Neural crest cell (in vitro differentiated cells): ENCODE results near the gene SEC63. TPM values are rescaled to one million over a fixed set of nuclear protein-coding genes. Genes with fewer than 3 reads are reported as not detected.
"Not testable (repeated sequence)": the region's sequence is repeated elsewhere in the genome, so short reads cannot be mapped to it uniquely, and the experiment has no call there.

Experiments used
- DNase-seq: peaks from one replicate; pipeline ENCODE4 v3.0.0; 2021; ENCODE audit warnings: low read depth, mixed read lengths, low spot score
- H3K27ac Mint-ChIP-seq: one replicate; pipeline ENCODE4 v1.8.0; 2021; ENCODE audit warnings: mild to moderate bottlenecking, mixed read lengths; ENCODE audit not compliant: unreplicated experiment
- H3K27me3 Mint-ChIP-seq: 2 replicates; pipeline ENCODE4 v1.8.0; 2021; ENCODE audit warnings: low read depth, mild to moderate bottlenecking, mixed read lengths
- H3K36me3 Mint-ChIP-seq: 2 replicates; pipeline ENCODE4 v1.8.0; 2021; ENCODE audit warnings: low read depth, mild to moderate bottlenecking, mixed read lengths
- H3K4me1 Mint-ChIP-seq: 2 replicates; pipeline ENCODE4 v1.8.0; 2021; ENCODE audit warnings: mixed read lengths
- H3K4me3 Mint-ChIP-seq: one replicate; pipeline ENCODE4 v1.8.0; 2021; ENCODE audit warnings: mild to moderate bottlenecking, mixed read lengths
- H3K9me3 Mint-ChIP-seq: 2 replicates; pipeline ENCODE4 v1.8.0; 2021; ENCODE audit warnings: mixed read lengths
- CTCF ChIP-seq: fragments of 200-600 bp; sonication (generic); conservative IDR thresholded peaks from 2 replicates; pipeline ENCODE4 v1.5.0; 2021; ENCODE audit warnings: antibody characterized with exemption, mild to moderate bottlenecking
- total RNA-seq: library from RNA; stranded (reverse); gene quantifications from 2 replicates; pipeline ENCODE4 v1.2.1, GENCODE V29; 2021

The SEC63 gene
- total RNA-seq, 1 donor from 2014 or later, result 109 TPM

GRCh38 chr6:107942142-107942541 lies 15.9 kb downstream of the SEC63 start:
- no peak for DNase-seq
- no peak overlapping the region for H3K4me3 Mint-ChIP-seq
- peaks cover 18% of the 10 kb centered on the region for H3K4me1 Mint-ChIP-seq
- no peaks in the 10 kb centered on the region for H3K27me3 Mint-ChIP-seq
- peaks cover 16% of the 10 kb centered on the region for H3K36me3 Mint-ChIP-seq
- H3K9me3 Mint-ChIP-seq, result no peaks in the 10 kb centered on the region
- H3K27ac Mint-ChIP-seq, result no peak overlapping the region
- no peak for TF ChIP-seq CTCF

GRCh38 chr6:107941627-107942026 lies 16.4 kb downstream of the SEC63 start:
- TF ChIP-seq CTCF, result no peak
- Mint-ChIP-seq H3K36me3 (peaks cover 18% of the 10 kb centered on the region), H3K4me3 (no peak overlapping the region), H3K9me3 (peaks cover 2% of the 10 kb centered on the region), H3K27me3 (no peaks in the 10 kb centered on the region), H3K4me1 (peaks cover 18% of the 10 kb centered on the region), H3K27ac (no peak overlapping the region)
- no peak for DNase-seq

DNA sequence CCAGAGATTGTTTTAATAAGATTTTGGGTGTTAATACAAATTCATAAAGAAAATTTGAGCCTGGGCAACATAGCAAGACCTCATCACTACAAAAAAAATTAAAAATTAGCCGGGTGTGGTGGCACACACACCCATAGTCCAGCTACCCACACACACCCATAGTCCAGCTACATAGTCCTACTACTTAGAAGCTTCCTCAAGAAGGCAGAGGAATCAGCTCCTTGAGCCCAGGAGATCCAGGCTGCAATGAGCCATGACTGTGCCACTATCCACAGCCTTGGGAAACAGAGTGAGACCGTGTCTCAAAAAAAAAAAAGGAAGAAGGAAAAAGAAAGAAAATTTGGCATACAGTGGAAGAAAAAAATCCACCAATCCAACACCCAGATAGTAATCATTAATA lies 16.8 kb downstream of the SEC63 start:
- Mint-ChIP-seq H3K27me3 (no peaks in the 10 kb centered on the region), H3K27ac (no peak overlapping the region), H3K9me3 (peaks cover 3% of the 10 kb centered on the region), H3K36me3 (peaks cover 21% of the 10 kb centered on the region), H3K4me1 (peaks cover 18% of the 10 kb centered on the region), H3K4me3 (no peak overlapping the region)
- TF ChIP-seq CTCF, result no peak
- DNase-seq, result no peak

GRCh38 chr6:107936910-107937292 lies 21.1 kb downstream of the SEC63 start:
- H3K27me3 Mint-ChIP-seq, result not testable (repeated sequence)

GRCh38 chr6:107936162-107936909 lies 21.7 kb downstream of the SEC63 start:
- Mint-ChIP-seq H3K4me3 (no peak overlapping the region), H3K27me3 (no peaks in the 10 kb centered on the region), H3K27ac (no peak overlapping the region), H3K9me3 (peaks cover 17% of the 10 kb centered on the region), H3K36me3 (peaks cover 43% of the 10 kb centered on the region), H3K4me1 (peaks cover 9% of the 10 kb centered on the region)
- TF ChIP-seq CTCF, result no peak
- DNase-seq, result no peak

More at GRCh38 chr6:107936910-107937292, 21.1 kb downstream of the SEC63 start:
- H3K36me3 Mint-ChIP-seq, result peaks cover 40% of the 10 kb centered on the region
- DNase-seq, H3K27ac Mint-ChIP-seq, H3K4me3 Mint-ChIP-seq, H3K4me1 Mint-ChIP-seq: not testable (repeated sequence)
- H3K9me3 Mint-ChIP-seq, result peaks cover 15% of the 10 kb centered on the region

DNA sequence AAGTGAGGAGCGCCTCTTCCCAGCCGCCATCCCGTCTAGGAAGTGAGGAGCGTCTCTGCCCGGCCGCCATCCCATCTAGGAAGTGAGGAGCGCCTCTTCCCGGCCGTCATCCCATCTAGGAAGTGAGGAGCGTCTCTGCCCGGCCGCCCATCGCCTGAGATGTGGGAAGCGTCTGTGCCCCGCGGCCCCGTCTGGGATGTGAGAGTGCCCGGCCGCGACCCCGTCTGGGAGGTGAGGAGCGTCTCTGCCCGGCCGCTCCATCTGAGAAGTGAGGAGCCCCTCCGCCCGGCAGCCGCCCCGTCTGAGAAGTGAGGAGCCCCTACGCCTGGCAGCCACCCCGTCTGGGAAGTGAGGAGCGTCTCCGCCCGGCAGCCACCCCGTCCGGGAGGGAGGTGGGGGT lies 23.8 kb downstream of the SEC63 start:
- peaks cover 43% of the 10 kb centered on the region for H3K36me3 Mint-ChIP-seq
- H3K4me3 Mint-ChIP-seq, result not testable (repeated sequence)

More for the DNA sequence above, 23.8 kb downstream of the SEC63 start:
- H3K27me3 Mint-ChIP-seq, H3K27ac Mint-ChIP-seq, DNase-seq, H3K4me1 Mint-ChIP-seq: not testable (repeated sequence)
- peaks cover 19% of the 10 kb centered on the region for H3K9me3 Mint-ChIP-seq
